Liver (tissue), 9 donors: ENCODE results near the gene ZNF639. TPM values are rescaled to one million over a fixed set of nuclear protein-coding genes. Genes with fewer than 3 reads are reported as not detected.

Source experiments
- DNase-seq: peaks from one replicate; pipeline ENCODE4 v3.0.0-alpha.2; 2017; ENCODE audit warnings: low spot score
- H3K27ac ChIP-seq, 2 donors: one replicate each; pipeline ENCODE4 v1.7.0; 2013; ENCODE audit warnings: inconsistent platforms in 2 of 2, low read length in 2 of 2, control low read depth in 1 of 2, low read depth in 1 of 2, mild to moderate bottlenecking in 1 of 2
- H3K27me3 ChIP-seq, 4 donors: one replicate each; pipeline versions ENCODE4 v1.6.1 to v1.7.0; 2013; ENCODE audit warnings: low read length in 3 of 4, inconsistent platforms in 1 of 4, mild to moderate bottlenecking in 1 of 4, moderate library complexity in 1 of 4; ENCODE audit not compliant: control insufficient read depth in 4 of 4, insufficient read depth in 4 of 4
- H3K36me3 ChIP-seq, 4 donors: one replicate each; pipeline versions ENCODE4 v1.6.1 to v1.7.0; 2013; ENCODE audit warnings: low read length in 3 of 4, mild to moderate bottlenecking in 3 of 4, low read depth in 1 of 4, moderate library complexity in 1 of 4; ENCODE audit not compliant: control insufficient read depth in 4 of 4, insufficient read depth in 3 of 4
- H3K4me1 ChIP-seq, 4 donors: one replicate each; pipeline versions ENCODE4 v1.6.1 to v1.7.0; 2013; ENCODE audit warnings: low read length in 3 of 4, mild to moderate bottlenecking in 3 of 4, moderate library complexity in 1 of 4; ENCODE audit not compliant: control insufficient read depth in 4 of 4, insufficient read depth in 4 of 4
- H3K4me3 ChIP-seq, 3 donors: one replicate each; pipeline versions ENCODE4 v1.6.1 to v1.7.0; 2013; ENCODE audit warnings: low read length in 3 of 3, control low read depth in 1 of 3, low read depth in 1 of 3, mild to moderate bottlenecking in 1 of 3
- H3K9ac ChIP-seq, 2 donors: one replicate each; pipeline ENCODE4 v1.7.0; 2013; ENCODE audit warnings: low read length in 2 of 2, mild to moderate bottlenecking in 2 of 2, moderate library complexity in 2 of 2, control low read depth in 1 of 2, low read depth in 1 of 2
- H3K9me3 ChIP-seq, 4 donors: one replicate each; pipeline versions ENCODE4 v1.6.1 to v1.7.0; 2013; ENCODE audit warnings: low read length in 3 of 4; ENCODE audit not compliant: control insufficient read depth in 4 of 4
- ATF3 ChIP-seq: IDR thresholded peaks from 2 replicates; pipeline ENCODE4 v1.6.1; 2016; ENCODE audit warnings: antibody characterized with exemption
- EGR1 ChIP-seq, 2 donors: IDR thresholded peaks; 2 replicates each; pipeline ENCODE4 v1.6.1; 2016 to 2018; ENCODE audit warnings: antibody characterized with exemption in 2 of 2, low read depth in 2 of 2
- FOXA1 ChIP-seq: IDR thresholded peaks from 2 replicates; pipeline ENCODE4 v1.6.1; 2016; ENCODE audit warnings: antibody characterized with exemption
- FOXA2 ChIP-seq: IDR thresholded peaks from 2 replicates; pipeline ENCODE4 v1.6.1; 2016; ENCODE audit warnings: antibody characterized with exemption
- GABPA ChIP-seq, 2 donors: IDR thresholded peaks in 1 of 2; conservative IDR thresholded peaks in 1 of 2; 2 replicates each; pipeline ENCODE4 v1.6.1; 2016; ENCODE audit warnings: antibody characterized with exemption in 2 of 2, mild to moderate bottlenecking in 1 of 2, moderate library complexity in 1 of 2
- HNF4A ChIP-seq, 2 donors: conservative IDR thresholded peaks; 2 replicates each; pipeline ENCODE4 v1.6.1; 2016; ENCODE audit warnings: antibody characterized with exemption in 2 of 2, mild to moderate bottlenecking in 2 of 2
- HNF4G ChIP-seq: IDR thresholded peaks from 2 replicates; pipeline ENCODE4 v1.6.1; 2016; ENCODE audit warnings: antibody characterized with exemption
- JUND ChIP-seq, 2 donors: IDR thresholded peaks; 2 replicates each; pipeline ENCODE4 v1.6.1; 2016; ENCODE audit warnings: antibody characterized with exemption in 2 of 2
- RAD21 ChIP-seq, 2 donors: IDR thresholded peaks; 2 replicates each; pipeline ENCODE4 v1.6.1; 2016; ENCODE audit warnings: antibody characterized with exemption in 2 of 2, mild to moderate bottlenecking in 2 of 2
- REST ChIP-seq: IDR thresholded peaks from 2 replicates; pipeline ENCODE4 v1.6.1; 2016; ENCODE audit warnings: antibody characterized with exemption, mild to moderate bottlenecking
- RXRA ChIP-seq, 2 donors: IDR thresholded peaks; 2 replicates each; pipeline ENCODE4 v1.6.1; 2017 to 2018; ENCODE audit warnings: antibody characterized with exemption in 2 of 2, mild to moderate bottlenecking in 1 of 2
- TAF1 ChIP-seq: conservative IDR thresholded peaks from 2 replicates; pipeline ENCODE4 v1.6.1; 2016; ENCODE audit warnings: antibody characterized with exemption, mild to moderate bottlenecking
- YY1 ChIP-seq: IDR thresholded peaks from 2 replicates; pipeline ENCODE4 v1.6.1; 2016; ENCODE audit warnings: antibody characterized with exemption, mild to moderate bottlenecking
- WGBS: extraction: QIAGEN DNeasy Blood & Tissue Kit; methylation state at CpG from one replicate; pipeline ENCODE4 v1.1.7; 2013; 5-methylcytosine and 5-hydroxymethylcytosine counted together
- polyA plus RNA-seq, 2 donors: library from polyadenylated mRNA; stranded (reverse) in 1 of 2; unstranded in 1 of 2; fragments of 200-250 nt in 1 of 2; fragments of >200 nt in 1 of 2; fragmentation: Nextera tagmentation in 1 of 2; extraction: Ambion mirVana in 1 of 2; gene quantifications; one replicate each; pipeline versions ENCODE4 v1.2.1 to v1.2.3, GENCODE V29; 2013 to 2015
- total RNA-seq, 2 donors: library from RNA; depleted of rRNA; stranded (reverse); fragments of >200 nt; gene quantifications; one replicate each; pipeline ENCODE4 v1.2.3, GENCODE V29; 2014
- donor health status: healthy.
- donor health status: healthy.
- donor health status: healthy.
- donor health status: healthy.
- donor health status: healthy.

Gene ZNF639
- total and polyA plus RNA-seq, 4 donors: 8.7 to 23.4 (median 16.3) TPM

GRCh38 chr3:179276743-179277142, 46.1 kb upstream of the ZNF639 start:
- 85% methylated on average over 3 of the region's 3 CpGs for WGBS
- Histone ChIP-seq H3K27me3 (no peaks in the 10 kb centered on the region), H3K4me1 (no peaks in the 10 kb centered on the region), H3K9me3 (no peaks in the 10 kb centered on the region), H3K27ac (no peak overlapping the region), H3K4me3 (no peak overlapping the region), H3K36me3 (no peaks in the 10 kb centered on the region), H3K9ac (no peak overlapping the region)
- no peak for DNase-seq
- TF ChIP-seq JUND (IDR thresholded peaks at IDR 0.05) (no peak), FOXA1 (no peak), HNF4G (no peak)

- Histone ChIP-seq H3K27me3 (no peaks in the 10 kb centered on the region), H3K9me3 (no peaks in the 10 kb centered on the region), H3K4me3 (no peak overlapping the region), H3K36me3 (no peaks in the 10 kb centered on the region), H3K9ac (no peak overlapping the region), H3K27ac (no peak overlapping the region), H3K4me1 (no peaks in the 10 kb centered on the region)
- TF ChIP-seq TAF1 (no peak), GABPA (IDR thresholded peaks at IDR 0.05 in 1 of 2, conservative IDR thresholded peaks at IDR 0.05 in 1 of 2) (no peak), RAD21 (IDR thresholded peaks at IDR 0.05) (no peak), RXRA (IDR thresholded peaks at IDR 0.05) (no peak), ATF3 (no peak), FOXA2 (no peak), EGR1 (IDR thresholded peaks at IDR 0.05; ENCODE audit: low read depth in 2 of 2) (no peak), YY1 (no peak), HNF4A (conservative IDR thresholded peaks at IDR 0.05) (no peak), REST (no peak)
- no peak for DNase-seq
- 97% methylated on average over 1 of the region's 1 CpG for WGBS
Observed at GRCh38 chr3:179278151-179278550, 44.7 kb upstream of the ZNF639 start.

GRCh38 chr3:179278932-179279693, 43.7 kb upstream of the ZNF639 start:
- Histone ChIP-seq H3K27ac (no peak overlapping the region), H3K9me3 (no peaks in the 10 kb centered on the region), H3K9ac (no peak overlapping the region), H3K4me1 (no peaks in the 10 kb centered on the region), H3K27me3 (no peaks in the 10 kb centered on the region), H3K4me3 (no peak overlapping the region), H3K36me3 (no peaks in the 10 kb centered on the region)
- 71% methylated on average over 4 of the region's 4 CpGs for WGBS
- DNase-seq: no peak
- no peak for TF ChIP-seq TAF1
- no peak for TF ChIP-seq ATF3
- no peak for TF ChIP-seq JUND (IDR thresholded peaks at IDR 0.05)
- no peak for TF ChIP-seq FOXA2
- no peak for TF ChIP-seq REST
- no peak for TF ChIP-seq GABPA (IDR thresholded peaks at IDR 0.05 in 1 of 2, conservative IDR thresholded peaks at IDR 0.05 in 1 of 2)
- no peak for TF ChIP-seq RAD21 (IDR thresholded peaks at IDR 0.05)
- TF ChIP-seq EGR1 (IDR thresholded peaks at IDR 0.05; ENCODE audit: low read depth in 2 of 2): no peak
